Mesothelial cell of epicardium (in vitro differentiated cells): Measurements from ENCODE around the gene USB1. TPM values are rescaled to one million over a fixed set of nuclear protein-coding genes. Genes with fewer than 3 reads are reported as not detected.

Experiments used
- DNase-seq, 2 experiments: peaks; one replicate each; pipeline ENCODE4 v3.0.0; 2021; ENCODE audit warnings: low spot score in 2 of 2; ENCODE audit not compliant: unreplicated experiment in 2 of 2
- H3K27ac Mint-ChIP-seq: 2 replicates; pipeline ENCODE4 v1.8.0; 2021; ENCODE audit warnings: mixed read lengths
- H3K27me3 Mint-ChIP-seq: 2 replicates; pipeline ENCODE4 v1.8.0; 2021; ENCODE audit warnings: low read depth, mixed read lengths
- H3K36me3 Mint-ChIP-seq: 2 replicates; pipeline ENCODE4 v1.8.0; 2021; ENCODE audit warnings: mixed read lengths
- H3K4me1 Mint-ChIP-seq: 2 replicates; pipeline ENCODE4 v1.8.0; 2021; ENCODE audit warnings: mixed read lengths
- H3K4me3 Mint-ChIP-seq: 2 replicates; pipeline ENCODE4 v1.8.0; 2021; ENCODE audit warnings: mild to moderate bottlenecking, moderate library complexity, mixed read lengths
- H3K9me3 Mint-ChIP-seq: 2 replicates; pipeline ENCODE4 v1.8.0; 2021; ENCODE audit warnings: mixed read lengths
- total RNA-seq: library from RNA; stranded (reverse); gene quantifications from 3 replicates; pipeline ENCODE4 v1.2.1, GENCODE V29; 2021
- TF ChIP-seq, protein P1 (sequence below): fragments of 200-600 bp; sonication (generic); IDR thresholded peaks from one replicate; pipeline ENCODE4 v1.5.0; 2021; ENCODE audit warnings: antibody characterized with exemption; ENCODE audit not compliant: unreplicated experiment

USB1 gene
- total RNA-seq, 1 donor from 2014 or later: 38.3 TPM

DNA sequence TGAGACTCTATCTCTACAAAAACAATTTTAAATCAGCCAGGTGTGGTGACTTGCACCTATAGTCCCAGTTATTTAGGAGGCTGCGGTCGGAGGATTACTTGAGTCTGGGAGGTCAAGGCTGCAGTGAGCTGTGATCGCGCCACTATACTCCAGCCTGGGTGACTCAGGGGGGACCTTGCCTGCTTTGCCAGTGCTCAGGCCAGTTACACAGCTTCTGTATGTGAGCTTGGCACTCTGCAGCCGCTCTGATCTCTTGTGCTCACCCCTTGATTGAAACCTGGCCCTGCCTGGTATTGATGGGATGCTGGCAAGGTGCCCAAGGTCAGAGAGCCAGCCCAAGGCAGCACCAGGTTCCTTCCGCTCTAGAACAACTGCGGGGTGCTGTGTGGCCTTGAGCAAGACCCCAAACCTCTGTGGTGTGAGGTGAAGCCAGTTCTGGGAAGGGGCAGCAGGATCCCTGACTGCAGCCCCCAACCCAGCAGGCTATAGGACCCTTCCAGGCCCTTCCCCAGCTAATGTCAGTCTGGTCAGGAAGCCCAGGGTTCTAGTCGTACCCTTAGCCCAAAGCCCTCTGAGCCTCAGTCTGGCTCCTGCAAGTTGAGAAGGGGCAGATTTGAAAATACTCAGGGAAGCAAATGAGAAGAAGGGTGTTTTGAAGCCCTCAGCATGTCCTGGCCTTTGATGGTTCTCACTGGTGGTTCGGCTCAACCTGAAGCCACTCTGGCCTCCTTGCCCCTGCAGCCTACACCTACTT lies 43.2 kb downstream of the USB1 start:
- Mint-ChIP-seq H3K27me3 (no peaks in the 10 kb centered on the region), H3K4me3 (no peak overlapping the region), H3K4me1 (peaks cover 10% of the 10 kb centered on the region), H3K36me3 (peaks cover 4% of the 10 kb centered on the region), H3K27ac (no peak overlapping the region), H3K9me3 (no peaks in the 10 kb centered on the region)
- DNase-seq: no peak
- TF ChIP-seq, protein P1, sequence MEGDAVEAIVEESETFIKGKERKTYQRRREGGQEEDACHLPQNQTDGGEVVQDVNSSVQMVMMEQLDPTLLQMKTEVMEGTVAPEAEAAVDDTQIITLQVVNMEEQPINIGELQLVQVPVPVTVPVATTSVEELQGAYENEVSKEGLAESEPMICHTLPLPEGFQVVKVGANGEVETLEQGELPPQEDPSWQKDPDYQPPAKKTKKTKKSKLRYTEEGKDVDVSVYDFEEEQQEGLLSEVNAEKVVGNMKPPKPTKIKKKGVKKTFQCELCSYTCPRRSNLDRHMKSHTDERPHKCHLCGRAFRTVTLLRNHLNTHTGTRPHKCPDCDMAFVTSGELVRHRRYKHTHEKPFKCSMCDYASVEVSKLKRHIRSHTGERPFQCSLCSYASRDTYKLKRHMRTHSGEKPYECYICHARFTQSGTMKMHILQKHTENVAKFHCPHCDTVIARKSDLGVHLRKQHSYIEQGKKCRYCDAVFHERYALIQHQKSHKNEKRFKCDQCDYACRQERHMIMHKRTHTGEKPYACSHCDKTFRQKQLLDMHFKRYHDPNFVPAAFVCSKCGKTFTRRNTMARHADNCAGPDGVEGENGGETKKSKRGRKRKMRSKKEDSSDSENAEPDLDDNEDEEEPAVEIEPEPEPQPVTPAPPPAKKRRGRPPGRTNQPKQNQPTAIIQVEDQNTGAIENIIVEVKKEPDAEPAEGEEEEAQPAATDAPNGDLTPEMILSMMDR: no peak

DNA sequence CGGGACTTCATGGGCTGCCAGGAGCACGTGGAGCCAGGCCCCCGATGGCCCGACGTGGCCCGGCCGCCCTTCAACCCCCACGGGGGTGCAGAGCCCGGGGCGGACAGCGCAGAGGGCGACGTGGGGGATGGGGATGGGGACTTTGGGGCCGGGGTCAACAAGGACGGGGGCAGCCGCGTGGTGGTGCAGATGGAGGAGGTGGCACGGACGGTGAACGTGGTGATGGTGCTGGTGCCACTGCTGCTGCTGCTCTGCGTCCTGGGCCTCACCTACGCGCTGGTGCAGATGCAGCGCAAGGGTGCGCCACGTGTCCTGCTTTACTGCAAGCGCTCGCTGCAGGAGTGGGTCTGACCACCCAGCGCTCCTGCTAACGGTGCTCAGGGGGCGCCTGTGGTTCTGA lies 43.9 kb downstream of the USB1 start:
- no peaks in the 10 kb centered on the region for H3K36me3 Mint-ChIP-seq
- H3K4me1 Mint-ChIP-seq: peaks cover 10% of the 10 kb centered on the region
- no peak overlapping the region for H3K4me3 Mint-ChIP-seq
- TF ChIP-seq, protein P1: no peak
- H3K27me3 Mint-ChIP-seq: no peaks in the 10 kb centered on the region
- DNase-seq: no peak
- H3K9me3 Mint-ChIP-seq: no peaks in the 10 kb centered on the region
- H3K27ac Mint-ChIP-seq: no peak overlapping the region

DNA sequence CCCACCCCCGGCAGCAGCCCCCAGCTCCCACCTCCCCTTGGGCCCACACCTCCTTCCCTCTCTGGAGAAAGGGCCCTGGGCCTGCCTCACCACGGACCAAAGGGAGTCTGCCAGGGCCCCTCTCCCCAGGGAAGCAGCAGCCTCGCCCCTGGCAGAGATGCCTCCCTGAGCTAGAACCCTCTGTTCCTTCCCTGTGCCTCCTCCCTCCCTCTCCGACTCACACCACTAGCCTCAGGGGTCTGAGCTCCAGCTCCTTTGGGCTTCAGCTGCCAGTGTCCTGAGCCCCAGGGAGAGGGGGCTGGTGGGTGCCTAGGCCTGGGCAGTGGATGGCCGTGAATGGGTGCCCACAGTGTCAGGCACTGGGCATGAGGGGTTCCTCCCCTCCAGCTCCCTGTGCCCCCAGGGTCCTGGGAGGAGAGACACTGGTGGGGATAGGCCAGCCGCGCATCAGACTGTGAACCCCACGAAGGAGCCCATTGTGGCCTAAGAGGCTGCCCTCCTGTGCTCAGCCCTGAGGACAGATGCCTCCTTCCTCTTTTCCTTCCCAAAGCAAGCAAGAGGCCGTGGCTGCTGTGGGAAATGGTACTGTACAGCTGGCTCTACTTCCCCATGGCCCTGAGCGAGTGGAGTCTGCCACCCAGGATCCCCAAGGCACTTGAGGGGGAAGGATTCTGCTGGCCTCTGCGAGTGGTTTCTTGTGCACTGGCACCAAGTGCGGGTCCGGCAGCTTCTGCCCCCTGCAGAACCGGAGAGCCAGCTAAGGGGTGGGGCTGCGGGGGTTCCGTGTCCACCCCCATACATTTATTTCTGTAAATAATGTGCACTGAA lies 45.1 kb downstream of the USB1 start:
- no peak for DNase-seq
- no peaks in the 10 kb centered on the region for H3K36me3 Mint-ChIP-seq
- H3K4me1 Mint-ChIP-seq: peaks cover 15% of the 10 kb centered on the region
- no peaks in the 10 kb centered on the region for H3K9me3 Mint-ChIP-seq
- H3K27ac Mint-ChIP-seq: no peak overlapping the region
- TF ChIP-seq, protein P1: no peak
- no peaks in the 10 kb centered on the region for H3K27me3 Mint-ChIP-seq
- H3K4me3 Mint-ChIP-seq: no peak overlapping the region

DNA sequence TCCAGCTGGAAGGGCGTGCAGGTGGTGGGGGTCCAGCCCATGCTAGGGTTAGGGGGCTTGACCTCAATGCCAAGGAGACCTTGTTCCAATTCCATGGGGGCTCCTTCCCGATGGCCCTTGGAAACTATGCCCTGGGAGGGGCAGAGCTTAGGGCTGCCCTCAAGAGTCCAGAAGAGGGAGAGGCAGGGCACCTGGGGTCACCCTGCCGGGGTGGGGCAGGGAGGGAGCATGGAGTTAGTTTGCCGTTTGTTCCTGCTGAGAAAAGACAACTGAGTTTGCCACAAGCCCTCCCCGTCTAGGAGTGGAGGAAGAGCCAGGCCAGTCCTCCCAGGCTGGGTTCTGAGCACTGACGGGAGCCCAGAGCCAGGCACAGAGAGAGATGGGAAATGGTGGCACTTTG lies 45.7 kb downstream of the USB1 start:
- H3K27me3 Mint-ChIP-seq: no peaks in the 10 kb centered on the region
- DNase-seq: no peak
- TF ChIP-seq, protein P1: no peak
- H3K36me3 Mint-ChIP-seq: no peaks in the 10 kb centered on the region
- H3K4me1 Mint-ChIP-seq: peaks cover 15% of the 10 kb centered on the region
- no peaks in the 10 kb centered on the region for H3K9me3 Mint-ChIP-seq
- H3K27ac Mint-ChIP-seq: no peak overlapping the region
- no peak overlapping the region for H3K4me3 Mint-ChIP-seq

DNA sequence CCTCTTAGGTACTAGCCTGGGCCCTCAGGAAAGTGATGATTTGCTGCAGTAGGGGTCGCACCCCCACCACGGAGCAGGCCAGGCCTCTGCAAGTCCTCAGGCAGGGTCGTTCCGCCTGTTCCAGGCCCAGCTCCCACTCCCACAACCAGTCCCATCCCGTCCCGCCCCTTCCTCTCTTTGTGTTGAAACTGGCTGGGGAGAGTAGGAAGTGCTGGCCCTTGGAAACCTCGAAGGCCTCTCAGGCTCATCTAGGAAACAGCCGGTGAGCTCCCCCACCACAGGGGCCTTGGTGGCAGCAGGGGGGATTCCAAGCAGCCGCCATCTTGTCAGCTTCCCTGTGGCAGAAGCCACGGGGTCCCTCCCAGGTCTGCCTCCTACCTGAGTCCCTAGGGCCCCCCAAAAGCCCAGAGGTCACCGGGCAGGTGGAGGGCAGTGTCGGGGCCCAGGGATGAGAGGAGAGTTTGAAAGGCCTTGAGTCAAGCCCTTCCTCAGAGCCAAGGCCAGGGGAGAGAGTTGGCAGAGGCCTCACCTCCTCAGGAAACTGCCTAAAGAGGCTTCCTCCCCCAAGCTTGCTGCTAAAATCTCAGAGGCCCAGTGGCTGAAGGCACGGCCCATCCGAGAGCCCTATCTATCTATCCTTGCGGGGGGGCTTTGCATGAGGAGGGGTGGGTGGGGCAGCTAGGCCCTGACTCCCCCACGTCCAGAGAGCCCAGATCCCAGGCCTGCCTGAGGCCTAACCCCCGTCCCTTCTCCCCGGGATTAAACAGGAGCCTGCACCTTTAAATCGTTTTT lies 46.5 kb downstream of the USB1 start:
- no peaks in the 10 kb centered on the region for H3K27me3 Mint-ChIP-seq

More for the DNA sequence above, 46.5 kb downstream of the USB1 start:
- DNase-seq: no peak
- peaks cover 15% of the 10 kb centered on the region for H3K4me1 Mint-ChIP-seq
- H3K36me3 Mint-ChIP-seq: no peaks in the 10 kb centered on the region
- peak overlapping the region; percentile 71 for H3K27ac Mint-ChIP-seq
- no peak overlapping the region for H3K4me3 Mint-ChIP-seq
- no peaks in the 10 kb centered on the region for H3K9me3 Mint-ChIP-seq
- TF ChIP-seq, protein P1: no peak
